H9 (cell line): ENCODE data around the gene MINDY4. TPM values are rescaled to one million over a fixed set of nuclear protein-coding genes. Genes with fewer than 3 reads are reported as not detected.

ENCODE experiments used
- DNase-seq: peaks from one replicate; pipeline ENCODE4 v3.0.0-alpha.2; 2017
- H2AFZ ChIP-seq: one replicate; pipeline ENCODE4 v1.6.1; 2013; ENCODE audit warnings: mild to moderate bottlenecking, low read length, control low read depth, moderate library complexity
- H2AK5ac ChIP-seq: 2 replicates; pipeline ENCODE4 v1.6.1; 2013; ENCODE audit warnings: low read length, control low read depth, mixed read lengths; ENCODE audit not compliant: insufficient read length
- H2BK120ac ChIP-seq: one replicate; pipeline ENCODE4 v1.6.1; 2013; ENCODE audit warnings: low read depth, mild to moderate bottlenecking, low read length, control low read depth, inconsistent platforms; ENCODE audit not compliant: poor library complexity, severe bottlenecking
- H2BK12ac ChIP-seq: 2 replicates; pipeline ENCODE4 v1.6.1; 2013; ENCODE audit warnings: low read length, control low read depth, mixed read lengths, low read depth; ENCODE audit not compliant: insufficient read length
- H2BK15ac ChIP-seq: 2 replicates; pipeline ENCODE4 v1.6.1; 2013; ENCODE audit warnings: low read depth, low read length, control low read depth
- H2BK20ac ChIP-seq: one replicate; pipeline ENCODE4 v1.6.1; 2013; ENCODE audit warnings: low read depth, mild to moderate bottlenecking, low read length, control low read depth, inconsistent platforms; ENCODE audit not compliant: poor library complexity, severe bottlenecking
- H2BK5ac ChIP-seq: 2 replicates; pipeline ENCODE4 v1.6.1; 2013; ENCODE audit warnings: low read length, control low read depth, mixed read lengths; ENCODE audit not compliant: insufficient read length
- H3K14ac ChIP-seq: 2 replicates; pipeline ENCODE4 v1.6.1; 2013; ENCODE audit warnings: low read length, control low read depth; ENCODE audit not compliant: insufficient read depth
- H3K18ac ChIP-seq: 2 replicates; pipeline ENCODE4 v1.6.1; 2013; ENCODE audit warnings: low read depth, mild to moderate bottlenecking, mixed read lengths, low read length, control low read depth; ENCODE audit not compliant: insufficient read length
- H3K23ac ChIP-seq: 2 replicates; pipeline ENCODE4 v1.6.1; 2013; ENCODE audit warnings: low read length, control low read depth, mixed read lengths, low read depth; ENCODE audit not compliant: insufficient read length
- H3K23me2 ChIP-seq: 2 replicates; pipeline ENCODE4 v1.6.1; 2013; ENCODE audit warnings: low read depth, mild to moderate bottlenecking, mixed read lengths, low read length, control low read depth; ENCODE audit not compliant: insufficient read length, poor library complexity, severe bottlenecking
- H3K27ac ChIP-seq: 2 replicates; pipeline ENCODE4 v1.5.1; 2013; ENCODE audit warnings: low read length, control low read depth, mixed read lengths, low read depth; ENCODE audit not compliant: insufficient read length
- H3K27me3 ChIP-seq: 2 replicates; pipeline ENCODE4 v1.6.1; 2013; ENCODE audit warnings: low read length, control low read depth, inconsistent platforms; ENCODE audit not compliant: insufficient read depth
- H3K4ac ChIP-seq: 2 replicates; pipeline ENCODE4 v1.6.1; 2013; ENCODE audit warnings: low read depth, mild to moderate bottlenecking, control low read depth, inconsistent platforms, low read length, moderate library complexity
- H3K4me1 ChIP-seq: 2 replicates; pipeline ENCODE4 v1.6.1; 2013; ENCODE audit warnings: low read length, control low read depth, inconsistent platforms; ENCODE audit not compliant: insufficient read depth
- H3K4me2 ChIP-seq: 2 replicates; pipeline ENCODE4 v1.6.1; 2013; ENCODE audit warnings: low read length, control low read depth, mixed read lengths; ENCODE audit not compliant: insufficient read length, insufficient read depth
- H3K56ac ChIP-seq: 2 replicates; pipeline ENCODE4 v1.6.1; 2013; ENCODE audit warnings: low read depth, mild to moderate bottlenecking, mixed read lengths, low read length, control low read depth; ENCODE audit not compliant: insufficient read length
- H3K79me1 ChIP-seq: 2 replicates; pipeline ENCODE4 v1.6.1; 2013; ENCODE audit warnings: low read depth, mild to moderate bottlenecking, moderate library complexity, low read length, control low read depth, inconsistent platforms; ENCODE audit not compliant: insufficient read depth, poor library complexity, severe bottlenecking
- H3K79me2 ChIP-seq: 2 replicates; pipeline ENCODE4 v1.6.1; 2013; ENCODE audit warnings: low read length, control low read depth, inconsistent platforms; ENCODE audit not compliant: insufficient read depth
- H3K9ac ChIP-seq: 2 replicates; pipeline ENCODE4 v1.6.1; 2013; ENCODE audit warnings: low read length, control low read depth, mixed read lengths; ENCODE audit not compliant: insufficient read length; ENCODE audit errors: extremely low read depth
- H3K9me3 ChIP-seq: one replicate; pipeline ENCODE4 v1.6.1; 2013; ENCODE audit warnings: low read depth, low read length, inconsistent platforms; ENCODE audit not compliant: control insufficient read depth
- H3T11ph ChIP-seq: one replicate; pipeline ENCODE4 v1.6.1; 2013; ENCODE audit warnings: mild to moderate bottlenecking, low read length, control low read depth, inconsistent platforms
- H4K20me1 ChIP-seq: one replicate; pipeline ENCODE4 v1.6.1; 2013; ENCODE audit not compliant: control insufficient read depth, insufficient read length, insufficient read depth
- H4K5ac ChIP-seq: 2 replicates; pipeline ENCODE4 v1.6.1; 2013; ENCODE audit warnings: low read depth, mild to moderate bottlenecking, mixed read lengths, low read length, control low read depth; ENCODE audit not compliant: insufficient read length
- H4K8ac ChIP-seq: replicated peaks from 2 replicates; pipeline ENCODE4 v1.6.1; 2013; ENCODE audit warnings: low read length, control low read depth, mixed read lengths, low read depth; ENCODE audit not compliant: insufficient read length
- H4K91ac ChIP-seq: 2 replicates; pipeline ENCODE4 v1.6.1; 2013; ENCODE audit warnings: low read depth, mild to moderate bottlenecking, moderate library complexity, mixed read lengths, low read length, control low read depth; ENCODE audit not compliant: insufficient read length
- H3K27ac Mint-ChIP-seq, 3 experiments: 2 replicates in 2 of 3; 3 replicates in 1 of 3; pipeline ENCODE4 v1.8.0; 2020 to 2021; ENCODE audit warnings: mixed read lengths in 3 of 3, mild to moderate bottlenecking in 1 of 3, moderate library complexity in 1 of 3
- H3K27me3 Mint-ChIP-seq: 2 replicates; pipeline ENCODE4 v1.8.0; 2021; ENCODE audit warnings: low read depth, mild to moderate bottlenecking, moderate library complexity, mixed read lengths
- H3K36me3 Mint-ChIP-seq, 3 experiments: 2 replicates in 2 of 3; 3 replicates in 1 of 3; pipeline ENCODE4 v1.8.0; 2020 to 2021; ENCODE audit warnings: low read depth in 3 of 3, mixed read lengths in 3 of 3; ENCODE audit not compliant: insufficient read depth in 1 of 3
- H3K4me1 Mint-ChIP-seq, 2 experiments: 2 replicates each; pipeline ENCODE4 v1.8.0; 2020; ENCODE audit warnings: mixed read lengths in 2 of 2
- H3K4me3 Mint-ChIP-seq, 2 experiments: 2 replicates in 1 of 2; 3 replicates in 1 of 2; pipeline ENCODE4 v1.8.0; 2020 to 2021; ENCODE audit warnings: mild to moderate bottlenecking in 2 of 2, mixed read lengths in 2 of 2, moderate library complexity in 1 of 2
- H3K9me3 Mint-ChIP-seq, 2 experiments: 2 replicates in 1 of 2; 3 replicates in 1 of 2; pipeline ENCODE4 v1.8.0; 2020; ENCODE audit warnings: mild to moderate bottlenecking in 2 of 2, mixed read lengths in 2 of 2, moderate library complexity in 1 of 2
- CTCF ChIP-seq: fragments of 200-600 bp; sonication (generic); conservative IDR thresholded peaks from 3 replicates; pipeline ENCODE4 v1.8.0; 2021; ENCODE audit warnings: antibody characterized with exemption, mild to moderate bottlenecking
- WGBS: extraction: QIAGEN DNeasy Blood & Tissue Kit; methylation state at CpG from one replicate; pipeline ENCODE4 v1.1.7; 2013; ENCODE audit warnings: missing lambda C conversion rate, low lambda C conversion rate, mixed read lengths; ENCODE audit not compliant: insufficient read length; ENCODE audit errors: extremely low coverage; 5-methylcytosine and 5-hydroxymethylcytosine counted together
- total RNA-seq: library from RNA; stranded (reverse); gene quantifications from 2 replicates; pipeline ENCODE4 v1.2.1, GENCODE V29; 2021

The MINDY4 gene
- total RNA-seq, 1 experiment from 2014 or later: 3.1 TPM

- Histone ChIP-seq H3K27me3 (no peaks in the 10 kb centered on the region), H3K23me2 (no peaks in the 10 kb centered on the region), H2AFZ (no peak overlapping the region), H4K5ac (no peak overlapping the region), H3K14ac (no peak overlapping the region; the same call in 1 of the 2 replicates), H2BK5ac (no peak overlapping the region), H3K4ac (no peak overlapping the region), H3K9me3 (no peaks in the 10 kb centered on the region), H2BK120ac (no peak overlapping the region), H2BK15ac (no peak overlapping the region), H2AK5ac (no peak overlapping the region), H3K4me2 (no peak overlapping the region), H3K23ac (no peak overlapping the region), H4K8ac (no peak overlapping the region), H2BK12ac (no peak overlapping the region), H3K79me1 (no peaks in the 10 kb centered on the region), H4K91ac (no peak overlapping the region), H4K20me1 (no peaks in the 10 kb centered on the region), H3K4me1 (no peaks in the 10 kb centered on the region), H2BK20ac (no peak overlapping the region), H3K18ac (no peak overlapping the region), H3K56ac (no peak overlapping the region), H3K27ac (no peak overlapping the region), H3K79me2 (no peaks in the 10 kb centered on the region), H3T11ph (no peak overlapping the region), H3K9ac (no peak overlapping the region)
- Mint-ChIP-seq H3K36me3 (peaks cover 0 to 9% (median 0%) of the 10 kb centered on the region in 3 experiments; a peak in 4 of 7 replicates), H3K4me3 (no peak overlapping the region), H3K4me1 (peaks cover 4% of the 10 kb centered on the region in 2 experiments; a peak in 1 of 4 replicates), H3K27me3 (no peaks in the 10 kb centered on the region; the same call in 1 of the 2 replicates), H3K9me3 (peaks cover 0 to 1% of the 10 kb centered on the region in 2 experiments; a peak in 2 of 5 replicates), H3K27ac (no peak overlapping the region; a peak in 1 of 7 replicates)
- DNase-seq: no peak
- TF ChIP-seq CTCF: no peak
- WGBS: no CpG with 5 or more reads among the region's 6 CpGs
These were observed 69.2 kb downstream of the MINDY4 start for GRCh38 chr7:30840141-30841024.
